ENCODE data around the gene MITF. TPM values are rescaled to one million over a fixed set of nuclear protein-coding genes. Genes with fewer than 3 reads are reported as not detected.

Gene MITF
- polyA plus RNA-seq, 3 donors from 2014 or later, result 0.68 to 2.3 TPM; not detected in 1

- H3K27ac Mint-ChIP-seq, result no peak overlapping the region
- no peak for DNase-seq
- no peaks in the 10 kb centered on the region for H3K36me3 Mint-ChIP-seq
- H3K9me3 Mint-ChIP-seq, result peaks cover 0 to 12% (median 2%) of the 10 kb centered on the region in 6 donors
- peaks cover 0 to 2% (median 0%) of the 10 kb centered on the region in 3 donors for H3K27me3 Mint-ChIP-seq (ENCODE audit: low read depth in 3 of 3)
- H3K4me1 Mint-ChIP-seq, result no peaks in the 10 kb centered on the region
- no peak overlapping the region for H3K4me3 Mint-ChIP-seq
These were observed 87.9 kb downstream of the MITF start for GRCh38 chr3:69827127-69827526.

GRCh38 chr3:69828817-69829216, 89.6 kb downstream of the MITF start:
- H3K4me3 Mint-ChIP-seq, result no peak overlapping the region
- H3K36me3 Mint-ChIP-seq, result no peaks in the 10 kb centered on the region
- peaks cover 0 to 11% (median 2%) of the 10 kb centered on the region in 6 donors for H3K9me3 Mint-ChIP-seq
- DNase-seq, result no peak
- H3K27ac Mint-ChIP-seq, result no peak overlapping the region
- peaks cover 0 to 2% (median 0%) of the 10 kb centered on the region in 3 donors for H3K27me3 Mint-ChIP-seq (ENCODE audit: low read depth in 3 of 3)
- H3K4me1 Mint-ChIP-seq, result no peaks in the 10 kb centered on the region

- H3K4me1 Mint-ChIP-seq, result no peaks in the 10 kb centered on the region
- no peak overlapping the region for H3K27ac Mint-ChIP-seq
- H3K4me3 Mint-ChIP-seq, result no peak overlapping the region
- no peak for DNase-seq
- peaks cover 0 to 3% (median 2%) of the 10 kb centered on the region in 3 donors for H3K27me3 Mint-ChIP-seq (ENCODE audit: low read depth in 3 of 3)
- H3K36me3 Mint-ChIP-seq, result no peaks in the 10 kb centered on the region
- peaks cover 0 to 9% (median 2%) of the 10 kb centered on the region in 6 donors for H3K9me3 Mint-ChIP-seq
These were observed 90.9 kb downstream of the MITF start for GRCh38 chr3:69830147-69830546.

GRCh38 chr3:69831737-69832136, 92.5 kb downstream of the MITF start:
- DNase-seq, result no peak
- H3K27me3 Mint-ChIP-seq (ENCODE audit: low read depth in 3 of 3), result peaks cover 0 to 5% (median 3%) of the 10 kb centered on the region in 3 donors
- H3K36me3 Mint-ChIP-seq, result no peaks in the 10 kb centered on the region
- H3K27ac Mint-ChIP-seq, result no peak overlapping the region
- H3K4me3 Mint-ChIP-seq, result no peak overlapping the region
- H3K4me1 Mint-ChIP-seq, result no peaks in the 10 kb centered on the region
- H3K9me3 Mint-ChIP-seq, result peaks cover 0 to 9% (median 5%) of the 10 kb centered on the region in 6 donors

GRCh38 chr3:69833591-69833990, 94.3 kb downstream of the MITF start:
- H3K27me3 Mint-ChIP-seq (ENCODE audit: low read depth in 3 of 3), result peaks cover 0 to 5% (median 3%) of the 10 kb centered on the region in 3 donors
- no peak for DNase-seq
- H3K27ac Mint-ChIP-seq, result no peak overlapping the region
- H3K4me1 Mint-ChIP-seq, result no peaks in the 10 kb centered on the region
- H3K9me3 Mint-ChIP-seq, result peaks cover 0 to 12% (median 5%) of the 10 kb centered on the region in 6 donors
- H3K4me3 Mint-ChIP-seq, result no peak overlapping the region
- H3K36me3 Mint-ChIP-seq, result no peaks in the 10 kb centered on the region

GRCh38 chr3:69838217-69838616, 99.0 kb downstream of the MITF start:
- Mint-ChIP-seq H3K4me3 (no peak overlapping the region), H3K27me3 (ENCODE audit: low read depth in 3 of 3) (peaks cover 0 to 6% (median 4%) of the 10 kb centered on the region in 3 donors), H3K36me3 (no peaks in the 10 kb centered on the region), H3K4me1 (no peaks in the 10 kb centered on the region), H3K9me3 (peaks cover 0 to 11% (median 6%) of the 10 kb centered on the region in 6 donors), H3K27ac (no peak overlapping the region)
- DNase-seq, result no peak

GRCh38 chr3:69838696-69839515, 99.6 kb downstream of the MITF start:
- H3K9me3 Mint-ChIP-seq, result peaks cover 0 to 11% (median 7%) of the 10 kb centered on the region in 6 donors
- H3K4me3 Mint-ChIP-seq, result no peak overlapping the region
- peaks cover 0 to 6% (median 4%) of the 10 kb centered on the region in 3 donors for H3K27me3 Mint-ChIP-seq (ENCODE audit: low read depth in 3 of 3)
- no peaks in the 10 kb centered on the region for H3K36me3 Mint-ChIP-seq
- no peaks in the 10 kb centered on the region for H3K4me1 Mint-ChIP-seq
- H3K27ac Mint-ChIP-seq, result no peak overlapping the region
- no peak for DNase-seq

GRCh38 chr3:69842351-69842750, 103.1 kb downstream of the MITF start:
- H3K9me3 Mint-ChIP-seq, result peaks cover 0 to 11% (median 5%) of the 10 kb centered on the region in 6 donors
- no peak overlapping the region for H3K27ac Mint-ChIP-seq
- no peak for DNase-seq
- no peak overlapping the region for H3K4me3 Mint-ChIP-seq
- no peaks in the 10 kb centered on the region for H3K36me3 Mint-ChIP-seq
- no peaks in the 10 kb centered on the region for H3K4me1 Mint-ChIP-seq
- peaks cover 2 to 3% (median 3%) of the 10 kb centered on the region in 3 donors for H3K27me3 Mint-ChIP-seq (ENCODE audit: low read depth in 3 of 3)

GRCh38 chr3:69842789-69843188, 103.5 kb downstream of the MITF start:
- Mint-ChIP-seq H3K36me3 (no peaks in the 10 kb centered on the region), H3K4me3 (no peak overlapping the region), H3K4me1 (no peaks in the 10 kb centered on the region), H3K27ac (no peak overlapping the region), H3K27me3 (ENCODE audit: low read depth in 3 of 3) (peaks cover 2 to 3% (median 3%) of the 10 kb centered on the region in 3 donors), H3K9me3 (peaks cover 0 to 7% (median 4%) of the 10 kb centered on the region in 6 donors)
- no peak for DNase-seq

GRCh38 chr3:69844706-69845105, 105.4 kb downstream of the MITF start:
- H3K27me3 Mint-ChIP-seq (ENCODE audit: low read depth in 3 of 3), result peaks cover 0 to 3% (median 1%) of the 10 kb centered on the region in 3 donors
- peaks cover 0 to 8% (median 4%) of the 10 kb centered on the region in 6 donors for H3K9me3 Mint-ChIP-seq
- H3K4me1 Mint-ChIP-seq, result no peaks in the 10 kb centered on the region
- no peak overlapping the region for H3K4me3 Mint-ChIP-seq
- no peaks in the 10 kb centered on the region for H3K36me3 Mint-ChIP-seq
- DNase-seq, result no peak
- H3K27ac Mint-ChIP-seq, result no peak overlapping the region

GRCh38 chr3:69847303-69847702, 108.0 kb downstream of the MITF start:
- peaks cover 0 to 8% (median 3%) of the 10 kb centered on the region in 6 donors for H3K9me3 Mint-ChIP-seq
- no peak overlapping the region for H3K27ac Mint-ChIP-seq
- no peaks in the 10 kb centered on the region for H3K36me3 Mint-ChIP-seq
- no peaks in the 10 kb centered on the region for H3K4me1 Mint-ChIP-seq
- H3K27me3 Mint-ChIP-seq (ENCODE audit: low read depth in 3 of 3), result peaks cover 0 to 3% (median 1%) of the 10 kb centered on the region in 3 donors
- no peak for DNase-seq
- H3K4me3 Mint-ChIP-seq, result no peak overlapping the region

- no peaks in the 10 kb centered on the region for H3K4me1 Mint-ChIP-seq
- H3K36me3 Mint-ChIP-seq, result no peaks in the 10 kb centered on the region
- peaks cover 0 to 3% (median 1%) of the 10 kb centered on the region in 3 donors for H3K27me3 Mint-ChIP-seq (ENCODE audit: low read depth in 3 of 3)
- H3K9me3 Mint-ChIP-seq, result peaks cover 0 to 8% (median 3%) of the 10 kb centered on the region in 6 donors
- no peak for DNase-seq
- no peak overlapping the region for H3K27ac Mint-ChIP-seq
- H3K4me3 Mint-ChIP-seq, result no peak overlapping the region
These were observed 108.8 kb downstream of the MITF start for GRCh38 chr3:69848113-69848512.

GRCh38 chr3:69850849-69851248, 111.6 kb downstream of the MITF start:
- no peaks in the 10 kb centered on the region for H3K4me1 Mint-ChIP-seq
- no peak overlapping the region for H3K4me3 Mint-ChIP-seq
- H3K36me3 Mint-ChIP-seq, result no peaks in the 10 kb centered on the region
- H3K9me3 Mint-ChIP-seq, result peaks cover 0 to 7% (median 0%) of the 10 kb centered on the region in 6 donors
- H3K27ac Mint-ChIP-seq, result no peak overlapping the region
- DNase-seq, result no peak
- peaks cover 0 to 1% (median 0%) of the 10 kb centered on the region in 3 donors for H3K27me3 Mint-ChIP-seq (ENCODE audit: low read depth in 3 of 3)

- H3K9me3 Mint-ChIP-seq, result peaks cover 0 to 7% (median 0%) of the 10 kb centered on the region in 6 donors
- no peak for DNase-seq
- no peak overlapping the region for H3K4me3 Mint-ChIP-seq
- H3K27me3 Mint-ChIP-seq (ENCODE audit: low read depth in 3 of 3), result peaks cover 0 to 4% (median 0%) of the 10 kb centered on the region in 3 donors
- no peaks in the 10 kb centered on the region for H3K4me1 Mint-ChIP-seq
- H3K36me3 Mint-ChIP-seq, result no peaks in the 10 kb centered on the region
- no peak overlapping the region for H3K27ac Mint-ChIP-seq
These were observed 113.8 kb downstream of the MITF start for GRCh38 chr3:69853027-69853426.
